ENCODE measurements around the gene RBM20. TPM values are rescaled to one million over a fixed set of nuclear protein-coding genes. Genes with fewer than 3 reads are reported as not detected.
"Not testable (repeated sequence)": the region's sequence is repeated elsewhere in the genome, so short reads cannot be mapped to it uniquely, and the experiment has no call there.

Gene RBM20
- total and polyA plus RNA-seq, 5 donors: 34.3 to 92.0 (median 66.6) TPM

- ATAC-seq (no peak), DNase-seq (no peak)
- Histone ChIP-seq H3K27me3 (ENCODE audit: control insufficient read depth, insufficient read depth) (no peaks in the 10 kb centered on the region), H3K27ac (ENCODE audit: low read length) (no peak overlapping the region), H3K9me3 (ENCODE audit: control insufficient read depth, low read length) (no peaks in the 10 kb centered on the region), H3K4me3 (ENCODE audit: low read length) (no peak overlapping the region), H3K4me1 (ENCODE audit: control insufficient read depth, insufficient read depth, low read length) (no peaks in the 10 kb centered on the region)
- 67% methylated on average over 8 of the region's 8 CpGs for WGBS
- intact Hi-C loops (cut with DNase I): loop anchor here in 2 of 4 donors (5.0 to 10.0 kb wide), 2 partner anchors 69 to 281 kb away; no protein-coding TSS in a partner anchor
Observed at GRCh38 chr10:110613341-110613995, 30.7 kb upstream of the RBM20 start.

GRCh38 chr10:110613996-110614495, 30.1 kb upstream of the RBM20 start:
- Histone ChIP-seq H3K4me1 (ENCODE audit: control insufficient read depth, insufficient read depth, low read length) (no peaks in the 10 kb centered on the region), H3K27me3 (ENCODE audit: control insufficient read depth, insufficient read depth) (no peaks in the 10 kb centered on the region), H3K9me3 (ENCODE audit: control insufficient read depth, low read length) (no peaks in the 10 kb centered on the region), H3K27ac (ENCODE audit: low read length) (no peak overlapping the region), H3K4me3 (ENCODE audit: low read length) (no peak overlapping the region)
- intact Hi-C loops (cut with DNase I): loop anchor here in 2 of 4 donors (5.0 to 10.0 kb wide), 2 partner anchors 68 to 281 kb away; no protein-coding TSS in a partner anchor
- ATAC-seq (no peak), DNase-seq (no peak)
- WGBS: 85% methylated on average over 9 of the region's 9 CpGs

GRCh38 chr10:110615057-110615747, 28.9 kb upstream of the RBM20 start:
- intact Hi-C loops (cut with DNase I): loop anchor here in 1 of 4 donors (10.0 kb wide), 1 partner anchor 280 kb away; no protein-coding TSS in a partner anchor

GRCh38 chr10:110616493-110617033, 27.6 kb upstream of the RBM20 start:
- Histone ChIP-seq H3K4me1 (ENCODE audit: control insufficient read depth, insufficient read depth, low read length) (no peaks in the 10 kb centered on the region), H3K27ac (ENCODE audit: low read length) (no peak overlapping the region), H3K9me3 (ENCODE audit: control insufficient read depth, low read length) (no peaks in the 10 kb centered on the region), H3K27me3 (ENCODE audit: control insufficient read depth, insufficient read depth) (no peaks in the 10 kb centered on the region), H3K4me3 (ENCODE audit: low read length) (no peak overlapping the region)
- WGBS: 93% methylated on average over 5 of the region's 5 CpGs
- intact Hi-C loops (cut with DNase I): loop anchor here in 1 of 4 donors (10.0 kb wide), 1 partner anchor 278 kb away; no protein-coding TSS in a partner anchor
- ATAC-seq (no peak), DNase-seq (no peak)

More at GRCh38 chr10:110615057-110615747, 28.9 kb upstream of the RBM20 start:
- WGBS: 76% methylated on average over 2 of the region's 2 CpGs
- DNase-seq: no peak
- no peaks in the 10 kb centered on the region for H3K27me3 ChIP-seq (ENCODE audit: control insufficient read depth, insufficient read depth)
- no peak overlapping the region for H3K4me3 ChIP-seq (ENCODE audit: low read length)
- no peak overlapping the region for H3K27ac ChIP-seq (ENCODE audit: low read length)
- H3K9me3 ChIP-seq (ENCODE audit: control insufficient read depth, low read length): no peaks in the 10 kb centered on the region
- ATAC-seq: no peak
- H3K4me1 ChIP-seq (ENCODE audit: control insufficient read depth, insufficient read depth, low read length): no peaks in the 10 kb centered on the region

GRCh38 chr10:110617425-110618229, 26.5 kb upstream of the RBM20 start:
- DNase-seq (no peak), ATAC-seq (no peak)
- H3K27me3 ChIP-seq (ENCODE audit: control insufficient read depth, insufficient read depth): no peaks in the 10 kb centered on the region
- no peak overlapping the region for H3K27ac ChIP-seq (ENCODE audit: low read length)
- intact Hi-C loops (cut with DNase I): loop anchor here in 1 of 4 donors (10.0 kb wide), 1 partner anchor 277 kb away; no protein-coding TSS in a partner anchor
- 92% methylated on average over 7 of the region's 7 CpGs for WGBS
- no peaks in the 10 kb centered on the region for H3K4me1 ChIP-seq (ENCODE audit: control insufficient read depth, insufficient read depth, low read length)
- H3K9me3 ChIP-seq (ENCODE audit: control insufficient read depth, low read length): no peaks in the 10 kb centered on the region
- no peak overlapping the region for H3K4me3 ChIP-seq (ENCODE audit: low read length)

- no peaks in the 10 kb centered on the region for H3K9me3 ChIP-seq (ENCODE audit: control insufficient read depth, low read length)
- no peaks in the 10 kb centered on the region for H3K4me1 ChIP-seq (ENCODE audit: control insufficient read depth, insufficient read depth, low read length)
- no peak overlapping the region for H3K27ac ChIP-seq (ENCODE audit: low read length)
- ATAC-seq (no peak), DNase-seq (no peak)
- WGBS: 68% methylated on average over 5 of the region's 5 CpGs
- intact Hi-C loops (cut with DNase I): loop anchor here in 1 of 4 donors (10.0 kb wide), 1 partner anchor 277 kb away; no protein-coding TSS in a partner anchor
- H3K27me3 ChIP-seq (ENCODE audit: control insufficient read depth, insufficient read depth): no peaks in the 10 kb centered on the region
- H3K4me3 ChIP-seq (ENCODE audit: low read length): no peak overlapping the region
Observed at GRCh38 chr10:110618230-110618610, 25.9 kb upstream of the RBM20 start.

GRCh38 chr10:110619514-110620397, 24.4 kb upstream of the RBM20 start:
- Histone ChIP-seq H3K4me1 (ENCODE audit: control insufficient read depth, insufficient read depth, low read length) (no peaks in the 10 kb centered on the region), H3K4me3 (ENCODE audit: low read length) (no peak overlapping the region), H3K27ac (ENCODE audit: low read length) (no peak overlapping the region), H3K9me3 (ENCODE audit: control insufficient read depth, low read length) (no peaks in the 10 kb centered on the region), H3K27me3 (ENCODE audit: control insufficient read depth, insufficient read depth) (no peaks in the 10 kb centered on the region)
- intact Hi-C loops (cut with DNase I): loop anchor here in 1 of 4 donors (10.0 kb wide), 1 partner anchor 275 kb away; no protein-coding TSS in a partner anchor
- peak in 1 of 3 donors; percentile 53 for DNase-seq
- 42% methylated on average over 3 of the region's 3 CpGs for whole genome bisulfite sequencing
- no peak for ATAC-seq

GRCh38 chr10:110620398-110620719, 23.8 kb upstream of the RBM20 start:
- no peaks in the 10 kb centered on the region for H3K4me1 ChIP-seq (ENCODE audit: control insufficient read depth, insufficient read depth, low read length)
- no peaks in the 10 kb centered on the region for H3K27me3 ChIP-seq (ENCODE audit: control insufficient read depth, insufficient read depth)
- WGBS: 98% methylated on average over 2 of the region's 2 CpGs
- H3K9me3 ChIP-seq (ENCODE audit: control insufficient read depth, low read length): no peaks in the 10 kb centered on the region
- no peak overlapping the region for H3K4me3 ChIP-seq (ENCODE audit: low read length)
- no peak overlapping the region for H3K27ac ChIP-seq (ENCODE audit: low read length)
- intact Hi-C loops (cut with DNase I): no loop called here
- ATAC-seq (no peak), DNase-seq (no peak)

GRCh38 chr10:110623316-110623715, 20.8 kb upstream of the RBM20 start:
- H3K9me3 ChIP-seq (ENCODE audit: control insufficient read depth, low read length); intact Hi-C loops (cut with DNase I); H3K27ac ChIP-seq (ENCODE audit: low read length); DNase-seq; H3K27me3 ChIP-seq (ENCODE audit: control insufficient read depth, insufficient read depth); H3K4me1 ChIP-seq (ENCODE audit: control insufficient read depth, insufficient read depth, low read length); ATAC-seq; H3K4me3 ChIP-seq (ENCODE audit: low read length): not testable (repeated sequence)
- 62% methylated on average over 4 of the region's 4 CpGs for WGBS

Data from right cardiac atrium (tissue), 5 donors.